HG03565 (cell line): ENCODE data around the gene TTC33.
"Not testable (repeated sequence)": the region's sequence is repeated elsewhere in the genome, so short reads cannot be mapped to it uniquely, and the experiment has no call there.

Source experiments
- ATAC-seq: cut with Tn5 transposase; IDR thresholded peaks from one replicate; pipeline ENCODE4 v1.9.1; 2021; ENCODE audit warnings: mild to moderate bottlenecking, moderate library complexity; ENCODE audit not compliant: unreplicated experiment

TTC33 gene

DNA sequence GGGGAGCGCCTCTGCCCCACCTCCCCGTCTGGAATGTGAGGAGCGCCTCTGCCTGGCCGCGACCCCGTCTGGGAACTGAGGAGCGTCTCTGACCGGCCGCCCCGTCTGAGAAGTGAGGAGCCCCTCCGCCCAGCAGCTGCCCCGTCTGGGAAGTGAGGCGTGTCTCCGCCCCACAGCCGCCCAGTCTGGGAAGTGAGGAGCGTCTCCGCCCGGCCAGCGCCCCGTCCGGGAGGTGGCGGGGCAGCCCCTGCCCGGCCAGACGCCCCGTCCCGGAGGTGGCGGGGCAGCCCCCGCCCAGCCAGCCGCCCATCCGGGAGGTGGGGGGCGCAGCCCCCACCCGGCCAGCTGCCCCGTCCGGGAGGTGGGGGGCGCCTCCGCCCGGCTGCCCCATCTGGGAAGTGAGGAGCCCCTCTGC lies 33.3 kb downstream of the TTC33 start:
- ATAC-seq: not testable (repeated sequence)

DNA sequence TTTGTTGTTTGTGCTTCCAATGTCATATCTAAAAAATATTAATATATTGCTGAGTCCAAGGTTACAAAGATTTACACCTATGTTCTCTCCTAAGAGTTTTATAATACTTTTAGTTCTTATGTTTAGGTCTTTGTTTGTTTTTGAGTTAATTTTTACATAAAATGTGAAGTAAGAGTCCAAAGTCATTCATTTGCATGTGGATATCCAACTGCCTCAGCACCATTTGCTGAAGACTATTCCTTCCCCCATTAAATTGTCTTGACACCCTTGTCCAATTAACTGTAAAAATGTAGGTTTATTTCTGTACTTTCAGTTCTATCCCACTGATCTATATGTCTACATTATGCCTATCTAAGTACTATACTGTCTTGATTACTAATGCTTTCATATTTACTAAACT lies 35.7 kb downstream of the TTC33 start:
- no peak for ATAC-seq

DNA sequence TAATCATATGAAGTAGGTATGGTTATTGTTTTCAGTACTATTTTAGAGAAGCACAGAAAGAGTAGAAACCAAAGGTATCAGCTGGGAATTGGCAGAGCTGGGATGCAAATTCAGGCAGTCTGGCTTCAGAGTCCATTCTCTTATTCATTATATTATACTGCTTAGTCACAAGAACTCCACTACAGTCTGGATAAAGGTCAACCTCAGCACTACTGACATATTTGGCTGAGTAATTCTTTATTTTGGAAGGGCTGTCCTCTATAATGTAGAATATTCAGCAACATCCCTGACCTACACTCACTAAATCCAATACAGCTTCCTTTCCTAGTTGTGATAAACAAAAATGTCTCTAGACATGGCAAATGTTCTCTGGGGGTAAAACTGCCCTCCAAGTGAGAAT lies 38.5 kb downstream of the TTC33 start:
- ATAC-seq: no peak

DNA sequence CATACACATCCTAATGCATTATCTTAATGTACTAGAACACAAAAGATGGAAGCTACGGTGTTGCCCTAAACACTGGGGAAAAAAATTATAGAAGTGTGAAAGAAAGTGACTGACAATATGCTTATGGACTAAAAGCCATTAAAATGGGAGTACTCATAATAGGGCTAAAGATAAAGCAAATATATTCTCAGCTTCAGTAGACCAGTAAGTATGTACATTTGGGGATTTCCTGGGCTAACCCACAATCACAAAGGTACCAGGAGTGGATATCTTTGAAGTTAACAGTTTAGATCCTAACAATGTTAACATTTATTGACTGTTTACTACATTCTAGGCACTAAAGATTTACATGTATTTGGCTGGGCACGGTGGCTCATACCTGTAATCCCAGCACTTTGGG lies 39.2 kb downstream of the TTC33 start:
- no peak for ATAC-seq

DNA sequence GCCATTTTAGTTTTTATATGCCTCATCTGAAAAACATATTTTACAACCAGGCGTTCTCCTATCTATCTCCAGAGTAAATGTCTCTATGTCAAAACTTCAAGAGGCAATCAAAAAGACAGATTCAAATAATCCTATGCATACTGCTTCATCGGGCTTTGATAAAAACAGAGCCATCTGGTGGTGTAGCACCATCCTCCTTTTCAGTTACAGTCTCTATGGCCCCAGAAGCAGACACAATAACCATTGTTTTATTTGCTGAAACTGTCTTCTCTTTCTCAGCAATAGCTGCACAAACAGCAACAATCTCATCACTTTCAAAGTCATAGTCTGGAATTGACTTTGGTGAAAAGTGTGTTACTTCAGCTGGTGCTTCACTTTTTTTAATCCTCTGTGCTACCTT lies 39.8 kb downstream of the TTC33 start:
- no peak for ATAC-seq

DNA sequence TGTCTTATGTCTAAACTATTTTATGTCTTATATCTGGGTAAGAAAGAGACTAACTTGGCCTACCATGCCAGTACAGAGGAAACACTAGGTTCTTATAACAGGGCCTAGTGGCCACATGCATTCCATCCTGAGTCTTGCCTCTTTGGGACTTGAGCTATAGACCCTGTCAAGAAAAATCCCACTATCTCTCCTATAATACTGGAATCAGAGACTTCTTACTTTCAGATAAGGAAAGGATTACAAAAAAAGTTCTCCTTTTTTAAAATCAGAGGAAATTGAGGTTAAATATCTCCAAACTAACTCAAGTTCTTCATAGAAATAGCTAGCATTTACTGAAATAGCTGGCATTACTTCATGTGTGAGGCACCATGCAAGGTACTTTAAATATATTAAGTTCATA lies 41.8 kb downstream of the TTC33 start:
- no peak for ATAC-seq

DNA sequence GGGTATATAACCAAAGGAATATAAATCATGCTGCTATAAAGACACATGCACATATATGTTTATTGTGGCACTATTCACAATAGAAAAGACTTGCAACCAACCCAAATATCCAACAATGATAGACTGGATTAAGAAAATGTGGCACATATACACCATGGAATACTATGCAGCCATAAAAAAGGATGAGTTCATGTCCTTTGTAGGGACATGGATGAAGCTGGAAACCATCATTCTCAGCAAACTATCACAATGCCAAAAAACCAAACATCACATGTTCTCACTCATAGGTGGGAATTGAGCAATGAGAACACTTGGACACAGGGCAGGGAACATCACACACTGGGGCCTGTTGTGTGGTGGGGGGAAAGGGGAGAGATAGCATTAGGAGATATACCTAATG lies 45.2 kb downstream of the TTC33 start:
- not testable (repeated sequence) for ATAC-seq

DNA sequence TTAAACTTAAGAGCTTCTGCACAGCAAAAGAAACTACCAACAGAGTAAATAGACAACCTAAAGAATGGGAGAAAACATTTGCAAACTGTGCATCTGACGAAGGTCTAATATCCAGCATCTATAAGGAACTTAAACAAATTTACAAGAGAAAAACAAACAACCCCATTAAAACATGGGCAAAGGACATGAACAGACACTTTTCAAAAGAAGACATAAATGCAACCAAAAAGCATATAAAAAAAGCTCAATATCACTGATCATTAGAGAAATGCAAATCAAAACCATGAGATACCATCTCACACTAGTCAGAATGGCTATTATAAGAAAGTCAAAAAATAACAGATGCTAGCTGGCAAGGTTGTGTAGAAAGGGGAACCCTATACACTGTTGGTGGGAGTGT lies 50.3 kb downstream of the TTC33 start:
- not testable (repeated sequence) for ATAC-seq

DNA sequence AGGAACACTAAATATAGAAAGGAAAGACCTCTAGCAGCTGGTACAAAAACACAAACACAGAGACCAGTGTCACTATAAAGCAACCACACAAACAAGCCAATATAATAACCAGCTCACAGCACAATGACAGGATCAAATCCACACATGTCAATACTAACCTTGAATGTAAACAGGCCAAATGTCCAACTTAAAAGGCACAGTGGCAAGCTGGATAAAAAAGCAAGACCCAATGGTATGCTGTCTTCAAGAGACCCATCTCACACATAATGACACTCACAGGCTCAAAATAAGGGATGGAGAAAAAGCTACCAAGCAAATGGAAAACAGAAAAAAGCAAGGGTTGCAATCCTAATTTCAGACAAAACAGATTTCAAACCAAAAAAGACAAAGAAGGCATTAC lies 53.7 kb downstream of the TTC33 start:
- not testable (repeated sequence) for ATAC-seq

DNA sequence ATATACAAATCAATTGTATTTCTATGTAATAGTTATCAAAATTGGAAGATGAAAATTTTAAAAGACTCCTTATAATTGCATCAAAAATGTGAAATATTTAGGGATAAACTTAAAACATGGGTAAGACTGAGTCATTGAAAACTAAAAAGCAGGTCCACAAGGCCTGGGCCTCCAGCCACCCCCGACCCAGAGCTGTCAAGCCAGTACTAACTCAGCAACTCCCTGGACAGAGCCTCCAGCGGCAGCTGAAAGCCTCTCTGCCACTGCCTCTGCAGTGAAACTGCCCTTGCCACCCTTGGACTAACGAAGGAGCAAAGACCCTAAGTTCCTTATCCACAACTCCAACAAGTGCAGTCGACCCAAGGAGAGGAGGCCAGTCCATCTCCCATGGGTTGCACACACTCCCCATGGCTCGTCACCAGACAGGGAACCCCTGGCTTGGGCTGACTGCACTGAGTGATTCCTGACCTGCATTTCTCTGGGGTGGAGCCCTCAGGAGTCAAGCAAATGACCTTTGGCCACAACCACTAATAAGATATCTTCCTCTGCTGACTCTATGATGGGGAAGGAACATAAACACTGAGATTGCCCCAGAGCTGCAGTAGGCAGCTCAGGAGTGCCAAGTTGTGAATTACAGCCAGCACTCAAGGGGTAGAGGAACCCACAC lies 55.5 kb downstream of the TTC33 start:
- ATAC-seq: no peak

DNA sequence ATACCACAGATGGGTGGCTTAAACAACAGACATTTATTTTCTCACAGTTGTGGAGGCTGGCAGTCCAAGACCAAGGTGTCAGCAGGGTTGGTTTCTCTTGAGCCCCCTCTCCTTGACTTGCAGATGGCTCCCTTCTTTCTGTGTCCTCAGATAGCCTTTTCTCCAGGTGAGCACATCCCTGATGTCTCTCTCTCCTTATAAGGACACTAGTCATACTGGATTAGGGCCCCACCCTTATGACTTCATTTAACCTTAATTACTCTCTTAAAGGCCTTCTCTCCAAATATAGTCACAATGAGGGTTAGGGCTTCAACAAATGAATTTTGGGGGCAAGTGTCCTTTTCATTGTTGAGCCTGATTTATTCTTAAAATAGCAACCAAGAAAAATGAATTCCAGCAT lies 61.3 kb downstream of the TTC33 start:
- ATAC-seq: no peak

DNA sequence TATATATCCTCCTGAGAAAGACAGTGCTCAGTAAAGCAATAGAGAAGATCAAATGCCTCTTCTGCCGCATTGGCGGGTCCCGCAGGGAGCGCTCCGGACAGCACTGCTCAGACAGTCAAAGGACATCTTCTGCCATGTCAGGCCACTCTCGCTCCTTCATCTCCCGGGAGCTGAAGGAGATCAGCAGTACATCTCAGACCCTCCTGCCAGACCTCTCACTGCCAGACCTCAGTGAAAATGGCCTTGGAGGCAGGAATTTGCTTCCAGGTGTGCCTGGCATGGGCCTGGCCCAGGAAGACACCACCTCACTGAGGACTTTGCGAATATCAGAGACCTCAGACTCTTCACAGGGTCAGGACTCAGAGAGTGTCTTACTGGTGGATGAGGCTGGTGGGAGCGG lies 63.9 kb downstream of the TTC33 start:
- no peak for ATAC-seq

DNA sequence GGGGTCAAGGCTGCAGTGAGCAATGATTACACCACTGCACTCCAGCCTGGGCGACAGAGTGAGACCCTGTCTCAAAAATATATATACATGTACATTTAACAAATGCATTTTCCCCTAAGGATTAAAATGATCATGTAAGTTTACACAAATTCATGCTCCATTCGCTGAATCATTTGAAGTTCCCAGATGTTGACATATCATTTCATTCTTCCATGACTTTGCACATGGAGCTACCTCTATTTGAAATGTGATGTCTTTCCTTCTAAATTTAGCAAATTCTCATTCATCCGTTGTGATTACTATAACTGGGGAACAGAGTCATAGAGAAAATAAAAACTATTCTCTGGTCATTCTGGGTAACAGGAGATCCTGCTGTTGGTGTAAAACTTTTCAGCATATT lies 65.5 kb downstream of the TTC33 start:
- ATAC-seq: no peak

DNA sequence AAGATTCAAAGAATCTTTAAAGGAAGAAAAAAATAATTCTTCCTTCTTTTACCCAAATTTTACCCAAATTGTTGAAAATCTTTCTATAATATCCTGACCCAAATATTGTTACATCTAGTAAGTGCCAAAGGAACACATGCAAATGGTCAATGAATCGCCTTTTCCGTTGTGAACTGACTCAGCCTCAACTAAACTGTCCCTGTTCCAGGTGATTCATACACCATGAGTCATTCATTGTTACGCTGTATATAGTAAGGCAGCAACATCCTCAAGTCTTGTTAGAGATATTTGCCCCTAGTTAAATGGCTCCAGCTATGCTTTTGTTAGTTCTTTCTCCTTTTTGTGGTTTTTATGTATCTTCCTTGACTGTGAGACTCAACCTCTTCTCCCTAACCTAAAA lies 66.3 kb downstream of the TTC33 start:
- ATAC-seq: peak; percentile 63

DNA sequence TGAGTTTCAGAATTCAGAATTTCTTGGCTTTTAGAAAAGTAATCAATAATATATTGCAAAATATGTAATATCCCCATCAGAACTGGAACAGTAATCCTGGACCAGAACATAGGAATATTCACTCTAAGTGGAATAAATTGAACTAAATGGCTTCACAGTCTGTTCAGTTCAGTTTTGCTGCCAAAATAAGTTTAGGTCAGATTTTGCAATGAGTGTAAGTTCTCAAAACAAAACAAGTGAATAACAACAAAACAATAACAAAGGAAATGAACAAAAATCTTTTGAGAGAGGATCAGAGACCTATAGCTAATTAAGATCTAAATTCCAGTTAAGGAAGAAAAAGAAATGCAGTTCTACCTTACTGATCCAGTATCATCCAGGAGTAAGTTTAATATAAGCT lies 66.8 kb downstream of the TTC33 start:
- no peak for ATAC-seq

DNA sequence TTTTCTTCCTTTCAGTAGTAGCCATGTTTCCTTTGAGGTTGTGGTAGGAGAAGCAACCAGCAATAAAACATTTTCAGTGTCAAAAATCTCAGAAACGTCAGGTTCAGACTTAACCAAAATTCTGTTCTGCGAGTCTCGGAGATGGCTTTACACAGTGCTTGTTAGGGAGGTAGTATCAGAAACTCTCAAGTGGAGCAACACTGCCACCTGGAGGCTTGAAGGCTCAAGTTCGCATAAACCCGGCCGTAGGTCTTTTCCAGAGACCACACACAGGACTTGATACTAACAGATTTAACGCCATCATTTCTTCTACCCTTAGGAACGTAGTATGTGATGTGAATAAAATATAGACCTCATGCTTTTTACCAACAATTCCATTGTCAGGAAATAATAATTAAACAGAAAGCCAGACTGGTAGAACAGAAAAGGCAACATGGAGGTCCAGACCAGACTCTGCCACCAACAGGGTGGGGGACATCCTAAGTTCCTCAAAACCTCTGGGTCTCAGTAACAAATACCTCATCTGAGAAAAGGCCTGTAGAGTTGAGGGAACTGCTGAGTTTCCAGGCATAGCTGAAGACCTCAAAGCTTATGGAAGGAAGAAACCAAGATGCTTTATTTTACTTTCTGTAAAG lies 67.5 kb downstream of the TTC33 start:
- ATAC-seq: peak; percentile 79

DNA sequence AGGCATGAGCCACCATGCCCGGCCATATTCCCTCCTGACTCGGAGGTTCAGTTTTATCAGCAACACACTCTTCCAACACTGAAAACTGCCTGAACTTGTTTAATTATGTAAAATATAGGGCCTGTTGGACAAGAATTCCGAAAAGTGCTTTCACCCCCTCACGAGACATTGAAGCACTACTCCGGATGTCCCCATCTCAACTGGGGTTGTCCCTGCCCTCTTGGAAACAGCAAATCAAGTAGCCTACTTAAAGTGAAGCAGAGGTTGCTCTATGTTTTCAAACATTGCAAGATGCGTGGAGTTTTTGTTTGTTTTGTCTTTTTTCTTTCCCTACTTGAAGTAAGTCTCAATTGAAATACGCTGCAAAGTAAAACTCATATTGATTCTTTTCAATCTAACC lies 68.4 kb downstream of the TTC33 start:
- no peak for ATAC-seq

DNA sequence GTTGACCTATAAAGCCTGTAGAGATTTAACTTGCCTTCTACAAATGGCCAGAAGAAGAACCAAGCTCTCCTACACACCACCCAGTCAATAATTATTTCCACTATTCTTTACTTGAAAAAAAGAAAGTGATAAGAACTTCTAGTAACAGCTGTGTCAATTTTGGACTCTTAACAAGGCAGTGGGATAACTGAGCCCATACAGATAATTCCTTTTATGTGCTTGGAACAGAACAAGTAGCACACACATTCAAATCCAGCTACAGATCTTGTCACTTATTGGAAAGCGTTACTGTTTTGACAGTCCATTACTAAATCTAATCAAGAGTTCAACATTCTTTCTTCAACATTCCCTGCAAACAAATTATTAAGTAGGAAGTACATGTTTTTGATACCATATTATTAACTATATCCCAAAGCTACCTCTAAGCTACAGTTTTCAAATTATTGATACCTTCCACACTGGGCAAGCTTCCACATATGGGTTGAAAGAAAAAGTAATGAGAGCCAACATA lies 69.7 kb downstream of the TTC33 start:
- ATAC-seq: no peak

DNA sequence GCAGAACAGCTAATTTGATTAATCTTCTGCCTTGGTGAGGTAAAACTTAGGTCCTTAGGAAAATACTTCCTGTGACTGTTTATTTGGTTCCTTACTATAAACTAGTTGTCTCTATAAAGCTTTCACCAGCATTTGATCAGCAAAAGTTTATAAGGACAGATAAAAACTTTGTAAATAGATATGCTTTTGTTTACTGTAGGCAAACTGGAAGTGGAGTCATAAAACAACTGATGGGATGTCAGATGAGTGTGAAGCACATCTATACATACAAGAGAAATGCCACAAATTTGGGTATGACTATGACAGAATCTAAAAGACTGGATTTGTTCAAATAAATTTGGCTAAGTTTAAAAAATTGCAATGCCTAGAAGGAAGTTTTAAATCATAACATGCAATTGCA lies 70.6 kb downstream of the TTC33 start:
- ATAC-seq: no peak

DNA sequence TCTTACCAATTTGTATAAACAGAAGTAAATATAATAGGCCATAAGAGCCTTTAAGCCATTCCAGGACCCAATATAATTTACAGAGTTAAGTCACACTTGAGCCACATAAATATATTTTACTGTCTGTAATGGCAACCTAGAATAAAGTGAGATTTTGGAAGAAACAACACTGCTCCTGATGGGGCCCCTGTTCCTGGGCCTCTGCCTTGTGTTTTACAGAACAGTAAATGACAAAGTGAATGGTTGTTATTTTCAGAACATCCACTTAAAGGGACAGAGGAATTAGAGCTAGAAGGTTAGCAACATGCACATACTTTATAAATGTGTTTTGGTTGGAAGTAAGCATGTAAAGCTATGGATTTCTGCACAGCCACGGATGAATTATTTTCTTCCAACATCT lies 72.5 kb downstream of the TTC33 start:
- ATAC-seq: no peak

DNA sequence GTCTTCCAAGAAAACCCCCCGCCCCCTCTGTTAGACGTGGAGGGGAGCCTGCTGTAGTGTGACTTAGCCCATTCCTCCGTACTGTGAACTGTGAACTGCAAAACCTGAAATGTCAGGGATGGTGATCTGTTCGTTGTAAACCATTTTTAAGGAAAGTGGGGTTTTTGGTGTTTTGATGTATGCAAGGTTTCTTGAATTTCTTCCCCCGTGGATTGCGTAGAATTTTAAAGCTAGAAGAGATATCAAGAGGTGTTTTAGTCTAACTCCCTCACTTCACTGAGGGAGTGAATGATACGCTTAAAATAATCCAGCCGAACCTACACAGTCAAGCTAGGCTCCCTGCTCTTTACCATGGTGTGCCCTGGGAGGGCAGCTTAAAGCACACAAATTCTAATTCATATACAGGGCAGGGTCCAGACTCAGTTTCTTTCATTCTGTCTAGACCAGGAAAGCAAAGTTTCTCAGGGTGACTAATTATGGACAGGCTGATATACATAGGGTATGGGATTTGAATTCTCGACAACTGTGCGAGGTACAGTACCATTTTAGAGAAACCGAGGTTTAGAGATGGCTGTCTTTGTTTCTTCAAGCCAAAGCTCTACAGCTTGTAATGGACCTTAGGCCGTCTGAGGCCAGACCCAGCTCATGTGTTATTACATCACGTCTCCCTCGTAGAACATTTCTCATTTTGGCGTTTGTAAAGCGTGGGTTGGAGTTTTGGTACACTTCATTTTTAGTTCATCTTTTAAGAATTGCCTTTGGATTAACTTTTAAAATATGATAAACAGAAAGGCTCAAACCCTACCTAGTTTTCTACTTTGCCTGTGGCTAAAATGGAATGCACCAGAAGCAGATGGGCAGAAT lies 73.4 kb downstream of the TTC33 start:
- no peak for ATAC-seq
